Measurements from ENCODE around the gene CD163L1.

Gene CD163L1

DNA sequence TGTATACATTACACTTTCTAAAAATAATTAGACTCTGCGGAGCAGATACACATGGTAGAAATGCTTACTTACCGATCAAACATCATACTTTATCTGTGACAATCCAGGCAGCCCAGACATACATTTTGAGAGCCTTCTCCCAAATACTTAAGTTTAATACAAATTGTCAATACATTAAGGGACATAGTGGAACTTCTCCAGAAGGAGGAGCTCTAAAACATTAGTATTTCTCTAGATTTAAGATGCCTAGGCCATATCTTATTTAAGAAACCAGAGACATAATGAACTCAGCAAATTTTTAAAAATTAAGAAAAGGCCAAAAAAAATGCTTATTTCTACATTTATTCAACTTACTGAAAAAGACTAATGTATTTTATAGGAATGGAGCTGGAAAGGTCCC is 124.0 kb downstream of the CD163L1 start:
- no peak overlapping the region for H3K27ac ChIP-seq (ENCODE audit: low read length)
- H3K9ac ChIP-seq (ENCODE audit: low read depth, low read length): no peak overlapping the region
- no peaks in the 10 kb centered on the region for H3K27me3 ChIP-seq (ENCODE audit: insufficient read depth, low read length, poor library complexity)
- ATAC-seq (ENCODE audit: insufficient read depth, low read depth) (no peak), DNase-seq (no peak)
- H2AFZ ChIP-seq (ENCODE audit: low read depth, low read length): no peak overlapping the region
- H3K4me1 ChIP-seq (ENCODE audit: insufficient read depth, low read length): no peaks in the 10 kb centered on the region
- TF ChIP-seq CTCF (IDR thresholded peaks at IDR 0.05; ENCODE audit: borderline replicate concordance, extremely low read depth, low read length, poor library complexity, severe bottlenecking) (no peak), EZH2 (IDR thresholded peaks at IDR 0.05; ENCODE audit: borderline replicate concordance, low read depth, low read length, severe bottlenecking) (no peak)
- no peaks in the 10 kb centered on the region for H3K9me3 ChIP-seq (ENCODE audit: insufficient read depth, low read length, severe bottlenecking)
- no peaks in the 10 kb centered on the region for H4K20me1 ChIP-seq (ENCODE audit: insufficient read depth, low read length)
- no peaks in the 10 kb centered on the region for H3K79me2 ChIP-seq (ENCODE audit: insufficient read depth, low read length)
- H3K36me3 ChIP-seq (ENCODE audit: insufficient read depth, low read length): no peaks in the 10 kb centered on the region
- no peak overlapping the region for H3K4me2 ChIP-seq (ENCODE audit: insufficient read depth, low read length)
- no peak overlapping the region for H3K4me3 ChIP-seq (ENCODE audit: low read depth in 1 of 2, low read length in 2 of 2)

- ATAC-seq (ENCODE audit: insufficient read depth, low read depth): no peak
Observed at GRCh38 chr12:7310070-7310469, 133.9 kb downstream of the CD163L1 start.

More at GRCh38 chr12:7310070-7310469, 133.9 kb downstream of the CD163L1 start:
- H3K9me3 ChIP-seq (ENCODE audit: insufficient read depth, low read length, severe bottlenecking): no peaks in the 10 kb centered on the region
- DNase-seq: no peak
- no peak overlapping the region for H3K4me3 ChIP-seq (ENCODE audit: low read depth in 1 of 2, low read length in 2 of 2)
- no peaks in the 10 kb centered on the region for H3K4me1 ChIP-seq (ENCODE audit: insufficient read depth, low read length)
- no peak overlapping the region for H3K27ac ChIP-seq (ENCODE audit: low read length)
- H3K27me3 ChIP-seq (ENCODE audit: insufficient read depth, low read length, poor library complexity): peaks cover under 1% of the 10 kb centered on the region
- H3K4me2 ChIP-seq (ENCODE audit: insufficient read depth, low read length): no peak overlapping the region
- no peak overlapping the region for H3K9ac ChIP-seq (ENCODE audit: low read depth, low read length)
- H2AFZ ChIP-seq (ENCODE audit: low read depth, low read length): no peak overlapping the region
- TF ChIP-seq CTCF (IDR thresholded peaks at IDR 0.05; ENCODE audit: borderline replicate concordance, extremely low read depth, low read length, poor library complexity, severe bottlenecking): no peak
- TF ChIP-seq EZH2 (IDR thresholded peaks at IDR 0.05; ENCODE audit: borderline replicate concordance, low read depth, low read length, severe bottlenecking): no peak
- no peaks in the 10 kb centered on the region for H3K79me2 ChIP-seq (ENCODE audit: insufficient read depth, low read length)
- no peaks in the 10 kb centered on the region for H4K20me1 ChIP-seq (ENCODE audit: insufficient read depth, low read length)
- no peaks in the 10 kb centered on the region for H3K36me3 ChIP-seq (ENCODE audit: insufficient read depth, low read length)

Data from DND-41 (cell line).